ENCODE data around the gene ARHGEF1.
"Not testable (repeated sequence)": the region's sequence is repeated elsewhere in the genome, so short reads cannot be mapped to it uniquely, and the experiment has no call there.

ARHGEF1 gene

GRCh38 chr19:41862445-41862986, 20.5 kb upstream of the ARHGEF1 start:
- DNase-seq: no peak

GRCh38 chr19:41863209-41863931, 19.6 kb upstream of the ARHGEF1 start:
- DNase-seq: no peak

GRCh38 chr19:41864374-41864773, 18.6 kb upstream of the ARHGEF1 start:
- DNase-seq: no peak

- no peak for DNase-seq
These were observed 16.7 kb upstream of the ARHGEF1 start for GRCh38 chr19:41866284-41866683.

GRCh38 chr19:41868120-41868988, 14.6 kb upstream of the ARHGEF1 start:
- DNase-seq: no peak

- DNase-seq: no peak
These were observed 14.0 kb upstream of the ARHGEF1 start for GRCh38 chr19:41868989-41869300.

GRCh38 chr19:41869374-41869955, 13.5 kb upstream of the ARHGEF1 start:
- DNase-seq: no peak

GRCh38 chr19:41870401-41870873, 12.5 kb upstream of the ARHGEF1 start:
- no peak for DNase-seq

- DNase-seq: no peak
These were observed 11.2 kb upstream of the ARHGEF1 start for GRCh38 chr19:41871573-41872383.

- DNase-seq: no peak
These were observed 10.6 kb upstream of the ARHGEF1 start for GRCh38 chr19:41872384-41872774.

GRCh38 chr19:41872775-41873647, 10.0 kb upstream of the ARHGEF1 start:
- peak; percentile 45 for DNase-seq

GRCh38 chr19:41875973-41876372, 7.0 kb upstream of the ARHGEF1 start:
- not testable (repeated sequence) for DNase-seq

GRCh38 chr19:41876847-41877832, 5.8 kb upstream of the ARHGEF1 start, which contains the start of gene CD79A:
Gene CD79A (plus strand): TSS chr19:41877279. CDS start chr19:41877305, 26 bp downstream.
- DNase-seq: no peak

GRCh38 chr19:41877916-41878905, 4.8 kb upstream of the ARHGEF1 start:
- DNase-seq: no peak

GRCh38 chr19:41879080-41879479, 3.9 kb upstream of the ARHGEF1 start:
- DNase-seq: no peak

GRCh38 chr19:41879670-41880328, 3.2 kb upstream of the ARHGEF1 start:
- no peak for DNase-seq

- DNase-seq: no peak
These were observed 2.7 kb upstream of the ARHGEF1 start for GRCh38 chr19:41880329-41880708.

- DNase-seq: no peak
These were observed 458 bp downstream of the ARHGEF1 start for GRCh38 chr19:41883463-41883820.

Measured in right kidney (tissue), 1 donor.